Stimulated activated CD8-positive, alpha-beta memory T cell treated with anti-CD3 and anti-CD28 coated beads, Interleukin-7, amount 100 ng/mL, for 24 hours (primary cell): ENCODE results near the gene ADGRF3.
"Not testable (repeated sequence)": the region's sequence is repeated elsewhere in the genome, so short reads cannot be mapped to it uniquely, and the experiment has no call there.

Source experiments
- DNase-seq: peaks from one replicate; pipeline ENCODE4 v3.0.0-alpha.2; 2020; ENCODE audit warnings: low read depth

The ADGRF3 gene

GRCh38 chr2:26349690-26350089 is 3.1 kb upstream of the ADGRF3 start:
- no peak for DNase-seq

- DNase-seq: no peak
Observed at GRCh38 chr2:26347286-26347865, 787 bp upstream of the ADGRF3 start.

GRCh38 chr2:26345545-26346453 is 790 bp downstream of the ADGRF3 start, which contains the start of gene SELENOI:
SELENOI (plus strand) TSS chr2:26346143; CDS start chr2:26346233, 90 bp downstream.
- peak; percentile 98 for DNase-seq

GRCh38 chr2:26345283-26345544 is 1.4 kb downstream of the ADGRF3 start:
- no peak for DNase-seq

GRCh38 chr2:26344581-26345282 is 1.9 kb downstream of the ADGRF3 start:
- no peak for DNase-seq

- no peak for DNase-seq
Observed at GRCh38 chr2:26340831-26341230, 5.8 kb downstream of the ADGRF3 start.

- no peak for DNase-seq
Observed at GRCh38 chr2:26337298-26337697, 9.3 kb downstream of the ADGRF3 start.

GRCh38 chr2:26336719-26337118 is 9.9 kb downstream of the ADGRF3 start:
- no peak for DNase-seq

GRCh38 chr2:26335231-26335630 is 11.4 kb downstream of the ADGRF3 start:
- no peak for DNase-seq

GRCh38 chr2:26333293-26333692 is 13.3 kb downstream of the ADGRF3 start:
- DNase-seq: no peak

GRCh38 chr2:26331321-26331720 is 15.3 kb downstream of the ADGRF3 start:
- not testable (repeated sequence) for DNase-seq

GRCh38 chr2:26330604-26331003 is 16.0 kb downstream of the ADGRF3 start:
- DNase-seq: no peak

- DNase-seq: peak; percentile 64
Observed at GRCh38 chr2:26330114-26330549, 16.5 kb downstream of the ADGRF3 start.

GRCh38 chr2:26329083-26329482 is 17.5 kb downstream of the ADGRF3 start:
- not testable (repeated sequence) for DNase-seq

GRCh38 chr2:26327291-26328272 is 19.0 kb downstream of the ADGRF3 start:
- DNase-seq: no peak

GRCh38 chr2:26326514-26326913 is 20.1 kb downstream of the ADGRF3 start:
- DNase-seq: no peak

GRCh38 chr2:26325851-26326250 is 20.7 kb downstream of the ADGRF3 start:
- no peak for DNase-seq

GRCh38 chr2:26324903-26325302 is 21.7 kb downstream of the ADGRF3 start:
- DNase-seq: no peak

- DNase-seq: not testable (repeated sequence)
Observed at GRCh38 chr2:26324479-26324878, 22.1 kb downstream of the ADGRF3 start.

GRCh38 chr2:26318950-26319349 is 27.6 kb downstream of the ADGRF3 start:
- DNase-seq: no peak

- no peak for DNase-seq
Observed at GRCh38 chr2:26317377-26318105, 29.0 kb downstream of the ADGRF3 start.
